Pancreas (tissue), 10 donors: ENCODE results near the gene TAPBP. TPM values are rescaled to one million over a fixed set of nuclear protein-coding genes. Genes with fewer than 3 reads are reported as not detected.
A peak's percentile ranks its signal among the peaks of the same experiment; 100 is the strongest.
"Not testable (repeated sequence)": the region's sequence is repeated elsewhere in the genome, so short reads cannot be mapped to it uniquely, and the experiment has no call there.

Source experiments
- ATAC-seq, 4 donors: fragments of 200-7000 bp; cut with Tn5 transposase; one replicate each; pipeline versions ENCODE4 v1.8.0 to v1.9.1; 2020; ENCODE audit warnings: mild to moderate bottlenecking in 4 of 4, moderate library complexity in 4 of 4
- DNase-seq, 6 donors: peaks; one replicate each; pipeline ENCODE4 v3.0.0-alpha.2; 2020
- FAIRE-seq: peaks from 2 replicates; lab custom pipeline; 2012; peaks lifted over from hg19 to GRCh38; lab: Jason Lieb, UNC
- H3K27ac ChIP-seq, 4 donors: fragments of 200-600 bp; sonication (generic); 1 replicate in 3 of 4; 2 replicates in 1 of 4; pipeline versions ENCODE4 v1.5.0 to v1.8.0; 2020
- H3K27me3 ChIP-seq, 4 donors: fragments of 200-600 bp; one replicate each; pipeline ENCODE4 v1.8.0; 2021
- H3K36me3 ChIP-seq, 3 donors: fragments of 200-600 bp; sonication (generic) in 1 of 3; one replicate each; pipeline versions ENCODE4 v1.5.0 to v1.8.0; 2020 to 2021
- H3K4me1 ChIP-seq, 3 donors: fragments of 200-600 bp; one replicate each; pipeline ENCODE4 v1.8.0; 2021
- H3K4me3 ChIP-seq, 4 donors: fragments of 200-600 bp; sonication (generic) in 2 of 4; one replicate each; pipeline versions ENCODE4 v1.5.0 to v1.8.0; 2020 to 2021
- H3K9me3 ChIP-seq, 4 donors: fragments of 200-600 bp; one replicate each; pipeline ENCODE4 v1.8.0; 2021
- WGBS, 2 donors: extraction: QIAGEN DNeasy Blood & Tissue Kit; methylation state at CpG; one replicate each; pipeline ENCODE4 v1.1.7; 2013; 5-methylcytosine and 5-hydroxymethylcytosine counted together
- intact Hi-C, 3 donors: fragments of 100-400 bp; cut with DNase I; formaldehyde crosslinking; loops; one replicate each; pipeline versions ENCODE4 v1.11.1 to v1.14.2; 2022
- polyA plus RNA-seq, 2 donors: library from polyadenylated mRNA; stranded (reverse); fragments of 200-250 nt; gene quantifications; one replicate each; pipeline ENCODE4 v1.2.3, GENCODE V29; 2013
- total RNA-seq, 6 donors: library from RNA; stranded (reverse); fragmentation: NEBNext Ultra II Directional in 4 of 6; extraction: Animal tissue kit (Norgen Biotek cat#: 25700) in 4 of 6; gene quantifications; one replicate each; pipeline versions ENCODE4 v1.2.1 to v1.2.4, GENCODE V29; 2021 to 2023
- TF ChIP-seq, protein P1 (sequence below), 4 donors: fragments of 200-600 bp; sonication (generic) in 3 of 4; IDR thresholded peaks; one replicate each; pipeline versions ENCODE4 v1.5.0 to v1.8.0; 2021; ENCODE audit warnings: antibody characterized with exemption in 4 of 4
- donor health status: healthy with polysubstance abuse.
- donor health status: DM: no; HTN: no; CAD: no; lungs with moderate emphysema.
- donor health status: DM: no; HTN: no; CAD: no.
- donor health status: control.
- donor health status: control.
- donor health status: Bipolar disorder and iron deficiency.
- donor health status: DM: yes; HTN: yes; CAD: no.
- donor health status: DM: no; HTN: no; CAD: no.
- donor health status: DM: no; HTN: no; CAD: no.
- donor health status: DM: yes; HTN: yes; CAD: no.

Gene TAPBP
- total and polyA plus RNA-seq, 8 donors = 28.0 to 152 (median 41.2) TPM

DNA sequence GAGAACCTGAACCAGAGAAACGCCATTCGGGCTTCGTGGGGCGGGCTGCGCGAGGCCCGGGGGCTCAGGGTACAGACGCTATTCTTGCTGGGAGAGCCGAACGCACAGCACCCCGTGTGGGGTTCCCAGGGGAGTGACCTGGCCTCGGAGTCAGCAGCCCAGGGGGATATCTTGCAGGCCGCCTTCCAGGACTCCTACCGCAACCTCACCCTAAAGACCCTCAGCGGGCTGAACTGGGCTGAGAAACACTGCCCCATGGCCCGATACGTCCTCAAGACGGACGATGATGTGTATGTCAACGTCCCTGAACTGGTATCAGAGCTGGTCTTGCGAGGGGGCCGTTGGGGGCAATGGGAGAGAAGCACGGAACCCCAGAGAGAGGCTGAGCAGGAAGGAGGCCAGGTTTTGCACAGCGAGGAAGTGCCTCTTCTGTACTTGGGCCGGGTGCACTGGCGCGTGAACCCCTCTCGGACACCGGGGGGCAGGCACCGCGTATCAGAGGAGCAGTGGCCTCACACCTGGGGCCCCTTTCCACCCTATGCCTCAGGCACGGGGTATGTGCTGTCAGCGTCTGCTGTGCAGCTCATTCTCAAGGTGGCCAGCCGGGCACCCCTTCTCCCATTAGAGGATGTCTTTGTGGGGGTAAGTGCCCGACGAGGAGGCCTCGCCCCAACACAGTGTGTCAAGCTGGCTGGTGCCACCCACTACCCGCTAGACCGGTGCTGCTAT is 36.1 kb downstream of the TAPBP start:
- TF ChIP-seq, protein P1, sequence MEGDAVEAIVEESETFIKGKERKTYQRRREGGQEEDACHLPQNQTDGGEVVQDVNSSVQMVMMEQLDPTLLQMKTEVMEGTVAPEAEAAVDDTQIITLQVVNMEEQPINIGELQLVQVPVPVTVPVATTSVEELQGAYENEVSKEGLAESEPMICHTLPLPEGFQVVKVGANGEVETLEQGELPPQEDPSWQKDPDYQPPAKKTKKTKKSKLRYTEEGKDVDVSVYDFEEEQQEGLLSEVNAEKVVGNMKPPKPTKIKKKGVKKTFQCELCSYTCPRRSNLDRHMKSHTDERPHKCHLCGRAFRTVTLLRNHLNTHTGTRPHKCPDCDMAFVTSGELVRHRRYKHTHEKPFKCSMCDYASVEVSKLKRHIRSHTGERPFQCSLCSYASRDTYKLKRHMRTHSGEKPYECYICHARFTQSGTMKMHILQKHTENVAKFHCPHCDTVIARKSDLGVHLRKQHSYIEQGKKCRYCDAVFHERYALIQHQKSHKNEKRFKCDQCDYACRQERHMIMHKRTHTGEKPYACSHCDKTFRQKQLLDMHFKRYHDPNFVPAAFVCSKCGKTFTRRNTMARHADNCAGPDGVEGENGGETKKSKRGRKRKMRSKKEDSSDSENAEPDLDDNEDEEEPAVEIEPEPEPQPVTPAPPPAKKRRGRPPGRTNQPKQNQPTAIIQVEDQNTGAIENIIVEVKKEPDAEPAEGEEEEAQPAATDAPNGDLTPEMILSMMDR (IDR thresholded peaks at IDR 0.05) = no peak
- no peaks in the 10 kb centered on the region for H3K27me3 ChIP-seq
- no peak for FAIRE-seq
- peak overlapping the region; percentile 62 to 82 (median 69) for H3K27ac ChIP-seq
- WGBS, 2 donors = 69 to 76% methylated on average over 39 of the region's 39 CpGs
- DNase-seq = peak in 3 of 6 donors; percentile 32 to 81 (median 59)
- H3K36me3 ChIP-seq = peaks cover 0 to 31% (median 15%) of the 10 kb centered on the region in 3 donors
- peak overlapping the region; percentile 35 to 54 (median 38) for H3K4me3 ChIP-seq
- H3K4me1 ChIP-seq = peaks cover 16 to 23% (median 19%) of the 10 kb centered on the region in 3 donors
- intact Hi-C loops = no loop called here
- ATAC-seq = peak in 3 of 4 donors; percentile 4 to 6 (median 6)
- no peaks in the 10 kb centered on the region for H3K9me3 ChIP-seq

DNA sequence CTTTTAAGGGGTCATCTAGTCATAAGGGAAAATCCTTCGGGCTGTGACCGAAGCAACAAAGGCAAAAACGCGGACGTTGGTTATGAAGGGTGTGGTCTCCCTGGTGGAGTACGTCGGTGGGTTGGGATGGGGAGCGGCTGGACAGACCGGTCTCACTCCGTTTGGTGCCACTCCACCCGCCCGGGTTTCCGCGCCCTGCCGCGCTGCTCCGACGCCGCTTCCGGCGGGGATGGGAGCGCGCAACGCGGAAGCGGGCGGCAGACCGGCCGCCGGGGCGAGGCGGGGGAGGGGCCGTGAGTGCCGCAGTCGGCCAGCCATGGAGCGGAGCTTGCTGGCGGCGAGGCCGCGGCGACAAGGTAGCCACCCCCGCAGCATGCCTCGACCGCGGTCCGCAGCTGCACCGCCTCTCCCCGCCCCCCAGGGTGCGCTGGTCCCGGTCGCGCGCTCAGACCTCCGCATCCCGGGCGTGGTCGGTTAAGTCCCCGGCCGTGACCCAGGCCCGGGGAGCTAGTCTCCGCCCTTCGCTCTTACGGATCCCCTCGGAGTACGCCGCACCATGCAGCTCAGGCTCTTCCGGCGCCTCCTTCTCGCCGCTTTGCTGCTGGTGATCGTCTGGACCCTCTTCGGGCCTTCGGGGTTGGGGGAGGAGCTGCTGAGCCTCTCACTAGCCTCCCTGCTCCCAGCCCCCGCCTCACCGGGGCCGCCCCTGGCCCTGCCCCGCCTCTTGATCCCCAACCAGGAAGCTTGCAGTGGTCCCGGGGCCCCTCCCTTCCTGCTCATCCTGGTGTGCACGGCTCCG is 36.8 kb downstream of the TAPBP start, which contains the start of gene B3GALT4:
Gene B3GALT4, plus strand, starts transcription at position 260 of the 799 bp plus-strand sequence. Its CDS starts 297 bp downstream, at position 557.
- FAIRE-seq (no peak), ATAC-seq (peak; percentile 53 to 74 (median 63)), DNase-seq (peak in 5 of 6 donors; percentile 53 to 85 (median 67))
- H3K9me3 ChIP-seq = no peaks in the 10 kb centered on the region
- H3K27me3 ChIP-seq = no peaks in the 10 kb centered on the region
- intact Hi-C loops = no loop called here
- TF ChIP-seq, protein P1 (IDR thresholded peaks at IDR 0.05) = peak in 2 of 4 donors; percentile 12 to 29
- peak within 1 kb of the TSS; percentile 35 to 54 (median 38) for H3K4me3 ChIP-seq
- peaks cover 0 to 31% (median 15%) of the 10 kb centered on the region in 3 donors for H3K36me3 ChIP-seq
- H3K27ac ChIP-seq = peak within 1 kb of the TSS; percentile 62 to 82 (median 69)
- peaks cover 19 to 23% (median 22%) of the 10 kb centered on the region in 3 donors for H3K4me1 ChIP-seq
- 29 to 32% methylated on average over 57 to 80 of the region's 80 CpGs for WGBS, 2 donors

DNA sequence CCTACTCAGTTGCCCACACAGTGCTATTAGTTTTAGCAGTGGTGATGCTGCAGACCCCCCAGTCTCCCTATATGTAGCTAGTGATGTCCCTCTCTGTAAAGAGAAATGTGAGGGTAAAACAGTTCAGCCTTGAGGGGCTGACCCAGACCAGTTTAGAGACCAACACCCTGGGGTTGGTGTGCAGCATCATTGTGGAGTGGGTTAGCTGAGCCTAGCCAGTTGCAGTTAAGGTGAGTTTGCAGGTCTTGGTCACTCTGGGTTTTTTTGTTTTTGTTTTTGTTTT is 37.4 kb downstream of the TAPBP start:
- ATAC-seq = no peak
- intact Hi-C loops = no loop called here
- no peak for DNase-seq
- TF ChIP-seq, protein P1 (IDR thresholded peaks at IDR 0.05) = no peak
- Histone ChIP-seq H3K36me3 (peaks cover 0 to 31% (median 15%) of the 10 kb centered on the region in 3 donors), H3K27me3 (no peaks in the 10 kb centered on the region), H3K27ac (peak overlapping the region in 3 of 4 donors; percentile 29 to 82 (median 72)), H3K4me1 (peaks cover 19 to 23% (median 22%) of the 10 kb centered on the region in 3 donors), H3K9me3 (no peaks in the 10 kb centered on the region), H3K4me3 (peak overlapping the region; percentile 35 to 54 (median 38))
- no peak for FAIRE-seq

DNA sequence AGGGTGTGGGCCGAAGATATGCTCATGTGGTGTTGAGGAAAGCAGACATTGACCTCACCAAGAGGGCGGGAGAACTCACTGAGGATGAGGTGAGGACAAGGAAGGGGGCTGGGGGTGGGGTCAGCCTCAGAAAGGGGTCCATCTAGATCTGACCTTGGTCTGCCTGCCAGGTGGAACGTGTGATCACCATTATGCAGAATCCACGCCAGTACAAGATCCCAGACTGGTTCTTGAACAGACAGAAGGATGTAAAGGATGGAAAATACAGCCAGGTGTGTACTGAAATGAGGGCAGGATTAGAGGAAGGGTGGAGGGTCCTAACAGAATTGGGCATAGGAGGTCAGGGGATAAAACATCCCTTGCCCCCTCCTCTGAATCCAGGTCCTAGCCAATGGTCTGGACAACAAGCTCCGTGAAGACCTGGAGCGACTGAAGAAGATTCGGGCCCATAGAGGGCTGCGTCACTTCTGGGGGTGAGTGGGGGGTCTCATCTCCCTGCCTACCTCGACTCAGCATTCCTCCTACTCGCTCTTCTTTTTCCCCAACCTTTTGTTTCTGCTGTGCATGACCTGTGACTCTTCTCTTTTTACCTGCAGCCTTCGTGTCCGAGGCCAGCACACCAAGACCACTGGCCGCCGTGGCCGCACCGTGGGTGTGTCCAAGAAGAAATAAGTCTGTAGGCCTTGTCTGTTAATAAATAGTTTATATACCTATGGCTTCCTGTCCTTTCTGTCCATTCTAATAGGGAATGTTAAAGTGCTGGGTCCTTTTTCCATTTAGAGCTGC is 37.9 kb downstream of the TAPBP start:
- H3K9me3 ChIP-seq, FAIRE-seq, H3K27ac ChIP-seq, ATAC-seq, H3K27me3 ChIP-seq, intact Hi-C loops, DNase-seq: not testable (repeated sequence)
- 74 to 79% methylated on average over 15 to 16 of the region's 16 CpGs for WGBS, 2 donors
- peaks cover 0 to 28% (median 15%) of the 10 kb centered on the region in 3 donors for H3K36me3 ChIP-seq
- H3K4me3 ChIP-seq = peak overlapping the region in 1 of 4 donors; percentile 54
- H3K4me1 ChIP-seq = peaks cover 19 to 23% (median 22%) of the 10 kb centered on the region in 3 donors
